SK-N-MC (cell line): ENCODE measurements around the gene RPRD1B.
"Not testable (repeated sequence)": the region's sequence is repeated elsewhere in the genome, so short reads cannot be mapped to it uniquely, and the experiment has no call there.

Experiments used
- DNase-seq: peaks from one replicate; pipeline ENCODE4 v3.0.0-alpha.2; 2011; ENCODE audit warnings: low read depth, low spot score
- H3K27ac ChIP-seq: fragments of 200-600 bp; sonication (generic); 2 replicates; pipeline ENCODE4 v1.5.1; 2016; ENCODE audit warnings: mixed run types
- H3K36me3 ChIP-seq: fragments of 200-600 bp; sonication (generic); 2 replicates; pipeline ENCODE4 v1.6.1; 2017; ENCODE audit warnings: antibody characterized with exemption, low read length, mixed read lengths; ENCODE audit not compliant: insufficient read depth
- H3K4me3 ChIP-seq: fragments of 200-600 bp; sonication (generic); 2 replicates; pipeline ENCODE4 v1.5.1; 2016
- H3K9ac ChIP-seq: fragments of 200-600 bp; sonication (generic); 2 replicates; pipeline ENCODE4 v1.8.0; 2017; ENCODE audit warnings: mixed run types, mixed read lengths; ENCODE audit not compliant: insufficient read length
- H3K9me3 ChIP-seq: fragments of 200-600 bp; sonication (generic); 2 replicates; pipeline ENCODE4 v1.6.1; 2017; ENCODE audit warnings: low read depth, mild to moderate bottlenecking, antibody characterized with exemption, low read length, moderate library complexity, mixed read lengths
- EZH2 ChIP-seq: fragments of 200-600 bp; sonication (generic); IDR thresholded peaks from one replicate; pipeline ENCODE4 v1.6.1; 2017; ENCODE audit warnings: antibody characterized with exemption
- FOXP2 ChIP-seq: optimal IDR thresholded peaks from 2 replicates; pipeline ENCODE3; 2011; ENCODE audit warnings: mild to moderate bottlenecking, moderate library complexity; ENCODE audit not compliant: insufficient read depth; ENCODE audit errors: extremely low read length, control extremely low read depth
- POLR2AphosphoS5 ChIP-seq: IDR thresholded peaks from 2 replicates; pipeline ENCODE4 v1.6.1; 2012; ENCODE audit warnings: mild to moderate bottlenecking, low read depth, low read length, borderline replicate concordance

The RPRD1B gene

DNA sequence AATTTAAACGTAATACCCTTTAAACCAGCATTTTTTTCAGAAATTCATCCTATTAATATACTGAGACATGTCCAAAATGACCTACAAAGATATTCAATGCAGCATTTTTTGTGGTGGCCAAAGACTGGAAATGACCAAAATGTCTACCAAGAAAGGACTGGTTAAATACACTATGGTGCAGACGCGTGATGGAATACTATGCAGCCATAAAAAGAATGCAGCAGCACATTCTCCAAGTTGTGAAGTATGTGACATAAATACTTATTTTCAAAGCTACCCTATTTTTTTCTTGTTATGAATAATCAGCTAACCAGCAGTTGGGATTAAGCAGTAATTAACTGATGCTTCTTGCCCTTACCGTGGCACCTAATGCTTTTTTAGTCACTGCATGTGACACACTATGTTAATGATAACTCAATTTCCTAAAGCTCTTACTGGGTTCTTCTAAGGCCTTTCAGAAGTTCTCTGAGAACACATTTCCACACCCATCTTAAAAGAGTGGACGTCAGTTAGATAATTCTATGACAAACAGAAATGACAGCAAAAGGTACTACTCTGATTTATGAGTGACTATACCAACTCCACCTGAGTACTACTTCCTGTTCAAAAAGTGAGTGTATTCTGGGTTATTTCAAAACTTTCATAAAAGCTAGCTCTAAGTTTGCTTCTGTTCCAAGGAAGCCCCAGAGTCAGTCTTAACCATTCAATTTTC is 25.2 kb upstream of the RPRD1B start:
- TF ChIP-seq FOXP2: no peak
- TF ChIP-seq POLR2AphosphoS5: no peak
- TF ChIP-seq EZH2: no peak
- H3K9me3 ChIP-seq: no peaks in the 10 kb centered on the region
- H3K36me3 ChIP-seq: peaks cover 66% of the 10 kb centered on the region
- no peak overlapping the region for H3K27ac ChIP-seq
- DNase-seq: no peak
- H3K9ac ChIP-seq: no peak overlapping the region
- H3K4me3 ChIP-seq: no peak overlapping the region

DNA sequence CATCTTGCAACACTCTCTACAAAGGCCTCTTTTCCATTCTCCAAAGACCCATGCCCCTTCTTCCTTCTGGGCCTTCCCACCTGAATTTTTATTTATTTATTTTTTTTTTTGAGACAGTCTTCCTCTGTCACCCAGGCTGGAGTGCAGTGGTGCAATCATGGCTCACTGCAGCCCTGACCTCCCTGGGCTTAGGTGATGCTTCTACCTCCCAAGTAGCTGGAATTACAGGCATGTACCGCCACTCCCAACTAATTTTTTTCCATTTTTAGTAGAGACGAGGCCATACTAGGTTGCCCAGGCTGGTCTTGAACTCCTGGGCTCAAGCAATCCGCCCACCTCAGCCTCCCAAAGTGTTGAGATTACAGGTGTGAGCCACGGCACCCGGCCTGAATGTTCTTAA is 24.1 kb upstream of the RPRD1B start:
- not testable (repeated sequence) for H3K9ac ChIP-seq, H3K9me3 ChIP-seq, H3K4me3 ChIP-seq, H3K27ac ChIP-seq, DNase-seq
- peaks cover 69% of the 10 kb centered on the region for H3K36me3 ChIP-seq

DNA sequence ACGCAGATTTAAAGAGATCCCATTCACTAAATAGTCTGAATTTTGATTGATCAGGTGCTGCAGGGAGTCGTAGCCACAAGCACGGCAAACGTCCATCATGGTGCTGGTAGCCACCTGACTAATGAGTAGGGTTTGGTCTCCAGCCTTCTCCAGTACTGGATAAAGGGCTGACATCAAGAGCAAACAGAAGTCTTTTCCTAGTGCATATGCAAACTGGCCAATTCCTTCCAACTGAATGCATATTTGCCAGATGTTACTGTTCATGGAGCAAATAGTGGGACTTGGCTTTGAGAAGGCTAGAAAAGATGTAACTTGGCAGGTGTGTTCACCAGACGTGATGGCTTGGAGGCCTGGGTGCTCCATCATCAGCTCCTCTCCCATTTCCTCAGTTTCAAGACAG is 21.9 kb upstream of the RPRD1B start:
- Histone ChIP-seq H3K27ac (no peak overlapping the region), H3K9me3 (no peaks in the 10 kb centered on the region), H3K9ac (no peak overlapping the region), H3K36me3 (peaks cover 82% of the 10 kb centered on the region), H3K4me3 (no peak overlapping the region)
- TF ChIP-seq POLR2AphosphoS5: no peak
- no peak for TF ChIP-seq EZH2
- TF ChIP-seq FOXP2: no peak
- no peak for DNase-seq

DNA sequence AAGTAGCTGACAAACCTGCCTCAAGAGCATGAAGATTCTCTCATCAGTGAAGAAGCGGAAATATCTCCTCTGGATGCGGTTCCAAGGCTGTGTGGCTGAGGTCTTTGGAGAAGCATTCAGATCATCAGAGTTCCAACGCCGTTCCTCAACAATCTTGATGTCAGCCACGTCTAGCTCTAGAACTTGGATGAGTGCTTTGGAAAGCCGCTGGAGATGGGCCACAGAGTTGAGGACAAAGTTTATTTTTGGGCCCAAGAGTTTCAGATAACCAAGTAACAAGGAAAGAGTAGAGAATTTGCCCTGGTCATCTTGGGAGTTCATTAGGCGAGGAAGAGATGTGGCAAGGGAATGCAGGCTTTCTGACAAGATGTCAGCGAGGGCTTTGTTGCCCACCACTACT is 21.2 kb upstream of the RPRD1B start:
- Histone ChIP-seq H3K9ac (no peak overlapping the region), H3K4me3 (no peak overlapping the region), H3K36me3 (peaks cover 88% of the 10 kb centered on the region), H3K27ac (no peak overlapping the region), H3K9me3 (no peaks in the 10 kb centered on the region)
- TF ChIP-seq FOXP2: no peak
- TF ChIP-seq POLR2AphosphoS5: no peak
- no peak for TF ChIP-seq EZH2
- no peak for DNase-seq

DNA sequence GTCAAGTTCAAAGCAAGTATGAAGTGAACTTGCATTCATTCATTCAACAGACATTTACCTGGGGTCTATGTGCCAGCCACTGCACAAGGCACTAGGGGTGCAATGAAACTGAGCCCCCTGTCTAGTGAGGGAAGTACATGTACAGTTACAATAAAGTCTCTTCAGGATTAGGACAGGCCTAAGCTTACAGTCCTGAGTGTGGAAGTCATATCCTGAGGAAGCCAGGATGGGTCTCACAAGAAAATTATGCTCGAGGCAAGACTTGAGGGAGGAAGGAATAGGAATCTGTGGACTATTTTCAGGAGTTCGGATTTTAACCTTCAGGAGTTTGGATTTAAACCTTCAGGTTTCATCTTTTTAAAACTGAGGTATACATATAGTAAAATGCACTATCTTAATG is 19.7 kb upstream of the RPRD1B start:
- Histone ChIP-seq H3K4me3 (no peak overlapping the region), H3K9me3 (peaks cover 13% of the 10 kb centered on the region), H3K36me3 (peaks cover 88% of the 10 kb centered on the region), H3K9ac (no peak overlapping the region), H3K27ac (no peak overlapping the region)
- TF ChIP-seq EZH2 (no peak), FOXP2 (no peak), POLR2AphosphoS5 (no peak)
- no peak for DNase-seq

DNA sequence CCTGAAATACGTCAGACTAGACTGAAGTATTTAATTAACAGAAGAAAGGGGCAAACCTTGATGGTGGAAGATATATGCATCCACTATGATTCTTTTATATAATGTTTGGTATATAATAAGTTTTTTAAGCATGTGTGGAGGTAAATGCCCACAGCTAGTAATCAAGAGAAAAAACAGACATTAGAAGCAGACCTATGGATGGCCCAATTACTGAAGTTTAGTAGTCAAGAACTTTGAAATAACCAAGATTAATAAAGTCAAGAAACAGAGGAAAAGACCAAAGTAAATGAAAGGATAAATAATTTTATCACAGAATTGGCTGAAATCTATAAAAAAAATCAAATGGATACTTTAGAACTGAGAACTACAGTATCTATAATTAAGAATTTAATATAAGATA is 15.6 kb upstream of the RPRD1B start:
- Histone ChIP-seq H3K27ac (no peak overlapping the region), H3K9ac (no peak overlapping the region), H3K36me3 (peaks cover 89% of the 10 kb centered on the region), H3K4me3 (no peak overlapping the region), H3K9me3 (peaks cover 18% of the 10 kb centered on the region)
- no peak for DNase-seq
- TF ChIP-seq POLR2AphosphoS5 (no peak), FOXP2 (no peak), EZH2 (no peak)

DNA sequence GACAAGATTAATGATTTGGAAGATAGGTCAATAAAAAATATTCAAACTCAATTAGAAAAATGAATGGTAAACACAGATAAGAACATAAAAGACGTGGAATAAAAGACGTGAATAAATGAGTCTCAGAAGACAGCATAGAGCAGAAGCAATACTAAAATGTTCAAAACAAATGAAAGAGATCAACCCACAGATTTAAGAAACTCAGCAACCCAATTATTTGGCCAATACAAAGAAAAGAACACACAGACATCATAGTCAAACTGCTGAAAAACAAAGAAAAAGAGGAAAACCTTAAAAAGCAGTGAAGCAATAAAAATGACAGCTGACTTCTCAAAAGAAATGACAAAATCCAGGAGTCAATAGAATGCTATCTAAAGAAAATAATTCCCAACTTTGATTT is 15.2 kb upstream of the RPRD1B start:
- DNase-seq: no peak
- H3K4me3 ChIP-seq: no peak overlapping the region
- TF ChIP-seq EZH2: no peak
- TF ChIP-seq POLR2AphosphoS5: no peak
- TF ChIP-seq FOXP2: no peak
- no peak overlapping the region for H3K27ac ChIP-seq
- peaks cover 89% of the 10 kb centered on the region for H3K36me3 ChIP-seq
- H3K9me3 ChIP-seq: peaks cover 18% of the 10 kb centered on the region
- H3K9ac ChIP-seq: no peak overlapping the region

DNA sequence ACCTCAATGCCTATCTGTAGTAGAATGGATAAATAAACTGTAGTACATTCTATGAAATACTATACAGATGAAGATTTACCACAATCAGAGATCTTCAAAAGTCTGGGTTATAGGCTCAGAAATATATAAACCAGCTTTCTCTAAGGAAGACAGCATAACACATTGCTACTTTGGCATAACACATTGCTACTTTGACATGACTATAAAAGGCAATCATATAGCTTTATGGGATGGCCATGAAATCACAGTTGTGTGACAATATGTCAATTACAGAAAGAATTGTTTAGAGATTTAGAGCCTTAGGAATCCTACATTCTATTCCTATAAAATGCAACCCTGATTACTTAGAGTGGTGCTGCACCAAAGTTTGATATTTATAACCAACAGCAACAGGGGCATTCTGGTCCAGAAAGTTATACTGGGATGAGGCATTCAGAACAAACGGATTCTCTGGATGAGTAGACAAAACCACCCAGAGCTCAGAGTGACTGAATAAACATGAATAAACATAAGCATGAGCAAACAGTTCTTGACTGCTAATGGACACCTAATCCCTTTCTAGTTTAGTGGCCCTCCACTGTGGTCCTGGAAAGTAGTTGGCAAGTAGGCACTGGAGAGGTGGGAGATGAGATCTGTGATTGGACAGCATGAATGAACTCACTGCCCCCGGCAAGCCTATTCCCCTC is 12.3 kb upstream of the RPRD1B start:
- no peak overlapping the region for H3K27ac ChIP-seq
- H3K9ac ChIP-seq: no peak overlapping the region
- H3K36me3 ChIP-seq: peaks cover 79% of the 10 kb centered on the region
- peaks cover 18% of the 10 kb centered on the region for H3K9me3 ChIP-seq
- TF ChIP-seq EZH2: no peak
- no peak for TF ChIP-seq POLR2AphosphoS5
- no peak for TF ChIP-seq FOXP2
- no peak for DNase-seq
- no peak overlapping the region for H3K4me3 ChIP-seq
